Measurements from ENCODE around the gene DMAC2L.

DNA sequence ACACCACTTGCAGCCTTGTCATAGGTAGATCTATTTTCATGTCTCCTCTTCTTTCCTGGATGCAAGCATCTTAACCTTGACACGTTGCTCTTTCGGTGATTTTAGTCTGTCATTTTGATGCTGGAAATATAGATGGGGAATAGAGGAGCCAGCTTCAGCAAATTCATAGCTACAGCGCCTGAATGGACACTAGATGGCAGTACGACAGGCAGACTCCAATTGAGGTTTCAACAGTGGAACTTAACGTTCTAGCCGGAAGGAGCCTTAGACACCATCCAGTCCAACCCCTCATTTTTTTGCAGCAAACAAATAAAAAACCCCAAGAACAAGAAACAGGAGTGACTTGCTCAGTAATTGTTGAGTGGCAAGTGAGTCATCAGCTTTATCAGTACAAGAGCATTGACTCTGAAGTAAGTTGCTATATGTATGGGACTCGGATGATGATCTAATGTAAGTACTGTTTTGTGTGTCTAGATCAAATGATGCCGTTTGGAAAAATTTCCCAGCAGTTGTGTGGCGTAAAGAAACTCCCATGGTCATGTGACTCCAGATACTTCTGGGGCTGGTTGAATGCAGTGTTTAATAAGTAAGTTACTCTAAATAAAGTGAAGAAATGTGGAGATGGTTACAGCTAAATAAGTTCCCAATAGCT is 9.0 kb downstream of the DMAC2L start:
- TF ChIP-seq, protein P1, sequence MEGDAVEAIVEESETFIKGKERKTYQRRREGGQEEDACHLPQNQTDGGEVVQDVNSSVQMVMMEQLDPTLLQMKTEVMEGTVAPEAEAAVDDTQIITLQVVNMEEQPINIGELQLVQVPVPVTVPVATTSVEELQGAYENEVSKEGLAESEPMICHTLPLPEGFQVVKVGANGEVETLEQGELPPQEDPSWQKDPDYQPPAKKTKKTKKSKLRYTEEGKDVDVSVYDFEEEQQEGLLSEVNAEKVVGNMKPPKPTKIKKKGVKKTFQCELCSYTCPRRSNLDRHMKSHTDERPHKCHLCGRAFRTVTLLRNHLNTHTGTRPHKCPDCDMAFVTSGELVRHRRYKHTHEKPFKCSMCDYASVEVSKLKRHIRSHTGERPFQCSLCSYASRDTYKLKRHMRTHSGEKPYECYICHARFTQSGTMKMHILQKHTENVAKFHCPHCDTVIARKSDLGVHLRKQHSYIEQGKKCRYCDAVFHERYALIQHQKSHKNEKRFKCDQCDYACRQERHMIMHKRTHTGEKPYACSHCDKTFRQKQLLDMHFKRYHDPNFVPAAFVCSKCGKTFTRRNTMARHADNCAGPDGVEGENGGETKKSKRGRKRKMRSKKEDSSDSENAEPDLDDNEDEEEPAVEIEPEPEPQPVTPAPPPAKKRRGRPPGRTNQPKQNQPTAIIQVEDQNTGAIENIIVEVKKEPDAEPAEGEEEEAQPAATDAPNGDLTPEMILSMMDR (conservative IDR thresholded peaks at IDR 0.05) = peak; percentile 82
- TF ChIP-seq EZH2 (IDR thresholded peaks at IDR 0.05; ENCODE audit: low read depth) = no peak
